HEK293 (cell line): ENCODE measurements around the gene DNAI7.
A peak's percentile ranks its signal among the peaks of the same experiment; 100 is the strongest.

Experiments
- CTCF ChIA-PET: fragments of 350-600 bp; formaldehyde crosslinking; extraction: SDS; loops from one replicate; lab custom pipeline; 2021; ENCODE audit warnings: antibody characterized with exemption; lab: Yijun Ruan, JAX
- POLR2A ChIA-PET: fragments of 300-600 bp; formaldehyde crosslinking; extraction: SDS; loops from one replicate; lab custom pipeline; 2020; ENCODE audit warnings: antibody characterized with exemption, inconsistent platforms; lab: Yijun Ruan, JAX
- H3K27ac ChIP-seq: fragments of 200-500 bp; sonication (Bioruptor generic); 2 replicates; pipeline ENCODE4 v1.5.1; 2014; ENCODE audit warnings: low read depth, low read length, control low read depth, inconsistent platforms; ENCODE audit errors: extremely low read depth
- H3K36me3 ChIP-seq, 2 experiments: fragments of 200-500 bp in 1 of 2; sonication (Bioruptor generic) in 1 of 2; 1 replicate in 1 of 2; 2 replicates in 1 of 2; pipeline ENCODE4 v1.5.1; 2014 to 2017; ENCODE audit warnings: inconsistent platforms in 2 of 2, low read length in 2 of 2; ENCODE audit not compliant: control insufficient read depth in 2 of 2, insufficient read depth in 1 of 2
- H3K4me1 ChIP-seq: fragments of 200-500 bp; sonication (Bioruptor generic); 2 replicates; pipeline ENCODE4 v1.5.1; 2014; ENCODE audit warnings: mild to moderate bottlenecking, low read length, inconsistent platforms; ENCODE audit not compliant: control insufficient read depth, insufficient read depth
- H3K4me3 ChIP-seq: 2 replicates; pipeline ENCODE4 v1.5.1; 2011; ENCODE audit warnings: low read depth, mild to moderate bottlenecking, control low read depth, low read length, moderate library complexity
- H3K9me3 ChIP-seq: fragments of 200-500 bp; sonication (Bioruptor generic); 2 replicates; pipeline ENCODE4 v1.5.1; 2014; ENCODE audit warnings: low read depth, low read length, inconsistent platforms; ENCODE audit not compliant: control insufficient read depth, insufficient read depth
- HOXC10 ChIP-seq: sonication (generic); formaldehyde crosslinking; IDR thresholded peaks from 2 replicates; pipeline ENCODE4 v1.8.1; 2023; ENCODE audit warnings: mild to moderate bottlenecking, missing genetic modification reagents
- PRDM1 ChIP-seq: fragments of 450-650 bp; formaldehyde crosslinking; IDR thresholded peaks from 2 replicates; pipeline ENCODE4; 2016; ENCODE audit warnings: missing biosample characterization, missing genetic modification characterization
- YY1 ChIP-seq: fragments of 450-650 bp; formaldehyde crosslinking; IDR thresholded peaks from 2 replicates; pipeline ENCODE4 v1.5.1; 2018; ENCODE audit warnings: missing biosample characterization, missing genetic modification characterization
- ZBTB1 ChIP-seq: fragments of 450-650 bp; formaldehyde crosslinking; IDR thresholded peaks from 2 replicates; pipeline ENCODE4 v1.5.1; 2016; ENCODE audit warnings: missing biosample characterization, missing genetic modification characterization
- ZNF157 ChIP-seq: fragments of 450-650 bp; formaldehyde crosslinking; IDR thresholded peaks from 2 replicates; pipeline ENCODE4 v1.5.1; 2016; ENCODE audit warnings: missing biosample characterization, missing genetic modification characterization
- ZNF366 ChIP-seq: fragments of 450-650 bp; formaldehyde crosslinking; conservative IDR thresholded peaks from 2 replicates; pipeline ENCODE4 v1.5.1; 2016; ENCODE audit warnings: missing biosample characterization, missing genetic modification characterization
- ZNF404 ChIP-seq: fragments of 450-650 bp; formaldehyde crosslinking; IDR thresholded peaks from 2 replicates; pipeline ENCODE4 v1.5.1; 2017; ENCODE audit warnings: missing biosample characterization, missing genetic modification characterization
- ZNF521 ChIP-seq: fragments of 450-650 bp; formaldehyde crosslinking; IDR thresholded peaks from 2 replicates; pipeline ENCODE4 v1.5.1; 2017; ENCODE audit warnings: missing biosample characterization, mild to moderate bottlenecking, missing genetic modification characterization
- ZNF596 ChIP-seq: fragments of 450-650 bp; IDR thresholded peaks from 2 replicates; pipeline ENCODE4 v1.5.0; 2018; ENCODE audit warnings: missing biosample characterization, mild to moderate bottlenecking, missing genetic modification characterization, moderate library complexity
- TF ChIP-seq, protein P1 (sequence below): fragments of 450-650 bp; formaldehyde crosslinking; IDR thresholded peaks from 2 replicates; pipeline ENCODE4 v1.5.1; 2016; ENCODE audit warnings: missing biosample characterization, missing genetic modification characterization, borderline replicate concordance
- TF ChIP-seq, protein P2 (sequence below): fragments of 450-650 bp; formaldehyde crosslinking; IDR thresholded peaks from 2 replicates; pipeline ENCODE4 v1.5.1; 2016; ENCODE audit warnings: missing biosample characterization, missing genetic modification characterization
- TF ChIP-seq, protein P3 (sequence below): sonication (generic); formaldehyde crosslinking; IDR thresholded peaks from 2 replicates; pipeline ENCODE4 v1.8.1; 2022; ENCODE audit warnings: mild to moderate bottlenecking, moderate library complexity, missing genetic modification reagents

Gene DNAI7

DNA sequence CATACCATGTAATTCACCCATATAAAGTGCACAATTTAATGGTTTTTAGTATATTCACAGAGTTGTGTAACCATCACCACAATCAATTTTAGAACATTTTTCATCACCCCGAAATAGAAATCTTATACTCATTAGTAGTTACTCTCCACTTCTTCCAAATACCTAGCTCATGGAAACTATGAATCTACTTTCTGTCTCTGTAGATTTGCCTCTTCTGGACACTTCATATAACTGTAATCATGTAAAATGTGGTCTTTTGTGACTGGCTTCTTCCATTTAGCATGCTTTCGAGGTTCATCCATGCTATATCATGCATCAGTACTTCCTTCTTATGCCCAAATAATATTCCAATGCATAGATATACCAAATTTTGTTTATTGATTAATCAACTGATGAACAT is 10.8 kb downstream of the DNAI7 start (continued):
- TF ChIP-seq, protein P1, sequence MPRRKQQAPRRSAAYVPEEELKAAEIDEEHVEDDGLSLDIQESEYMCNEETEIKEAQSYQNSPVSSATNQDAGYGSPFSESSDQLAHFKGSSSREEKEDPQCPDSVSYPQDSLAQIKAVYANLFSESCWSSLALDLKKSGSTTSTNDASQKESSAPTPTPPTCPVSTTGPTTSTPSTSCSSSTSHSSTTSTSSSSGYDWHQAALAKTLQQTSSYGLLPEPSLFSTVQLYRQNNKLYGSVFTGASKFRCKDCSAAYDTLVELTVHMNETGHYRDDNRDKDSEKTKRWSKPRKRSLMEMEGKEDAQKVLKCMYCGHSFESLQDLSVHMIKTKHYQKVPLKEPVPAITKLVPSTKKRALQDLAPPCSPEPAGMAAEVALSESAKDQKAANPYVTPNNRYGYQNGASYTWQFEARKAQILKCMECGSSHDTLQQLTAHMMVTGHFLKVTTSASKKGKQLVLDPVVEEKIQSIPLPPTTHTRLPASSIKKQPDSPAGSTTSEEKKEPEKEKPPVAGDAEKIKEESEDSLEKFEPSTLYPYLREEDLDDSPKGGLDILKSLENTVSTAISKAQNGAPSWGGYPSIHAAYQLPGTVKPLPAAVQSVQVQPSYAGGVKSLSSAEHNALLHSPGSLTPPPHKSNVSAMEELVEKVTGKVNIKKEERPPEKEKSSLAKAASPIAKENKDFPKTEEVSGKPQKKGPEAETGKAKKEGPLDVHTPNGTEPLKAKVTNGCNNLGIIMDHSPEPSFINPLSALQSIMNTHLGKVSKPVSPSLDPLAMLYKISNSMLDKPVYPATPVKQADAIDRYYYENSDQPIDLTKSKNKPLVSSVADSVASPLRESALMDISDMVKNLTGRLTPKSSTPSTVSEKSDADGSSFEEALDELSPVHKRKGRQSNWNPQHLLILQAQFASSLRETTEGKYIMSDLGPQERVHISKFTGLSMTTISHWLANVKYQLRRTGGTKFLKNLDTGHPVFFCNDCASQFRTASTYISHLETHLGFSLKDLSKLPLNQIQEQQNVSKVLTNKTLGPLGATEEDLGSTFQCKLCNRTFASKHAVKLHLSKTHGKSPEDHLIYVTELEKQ (tag by site-specific recombination), result no peak

DNA sequence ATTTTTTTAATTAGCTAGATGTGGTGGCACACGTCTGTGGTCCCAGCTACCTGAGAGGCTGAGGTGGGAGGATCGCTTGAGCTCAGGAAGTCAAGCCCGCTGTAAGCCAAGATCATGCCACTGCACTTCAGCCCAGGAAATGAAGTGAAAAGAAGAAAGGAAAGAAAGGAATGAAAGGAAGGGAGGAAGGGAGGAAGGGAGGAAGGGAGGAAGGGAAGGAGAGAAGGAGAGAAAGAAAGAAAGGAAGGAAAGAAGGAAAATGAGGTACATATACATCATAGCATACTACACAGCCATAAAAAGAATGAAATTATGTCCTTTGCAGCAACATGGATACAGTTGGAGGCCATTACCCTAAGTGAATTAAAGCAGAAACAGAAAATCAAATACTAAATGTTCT is 12.2 kb downstream of the DNAI7 start:
- Histone ChIP-seq H3K36me3 (no peaks in the 10 kb centered on the region), H3K27ac (no peak overlapping the region), H3K4me1 (no peaks in the 10 kb centered on the region), H3K4me3 (no peak overlapping the region), H3K9me3 (no peaks in the 10 kb centered on the region)
- TF ChIP-seq PRDM1 (tag by site-specific recombination) (peak; percentile 52; the same call in 1 of the 2 replicates), ZNF366 (tag by site-specific recombination) (peak; percentile 87)
- TF ChIP-seq, protein P2, sequence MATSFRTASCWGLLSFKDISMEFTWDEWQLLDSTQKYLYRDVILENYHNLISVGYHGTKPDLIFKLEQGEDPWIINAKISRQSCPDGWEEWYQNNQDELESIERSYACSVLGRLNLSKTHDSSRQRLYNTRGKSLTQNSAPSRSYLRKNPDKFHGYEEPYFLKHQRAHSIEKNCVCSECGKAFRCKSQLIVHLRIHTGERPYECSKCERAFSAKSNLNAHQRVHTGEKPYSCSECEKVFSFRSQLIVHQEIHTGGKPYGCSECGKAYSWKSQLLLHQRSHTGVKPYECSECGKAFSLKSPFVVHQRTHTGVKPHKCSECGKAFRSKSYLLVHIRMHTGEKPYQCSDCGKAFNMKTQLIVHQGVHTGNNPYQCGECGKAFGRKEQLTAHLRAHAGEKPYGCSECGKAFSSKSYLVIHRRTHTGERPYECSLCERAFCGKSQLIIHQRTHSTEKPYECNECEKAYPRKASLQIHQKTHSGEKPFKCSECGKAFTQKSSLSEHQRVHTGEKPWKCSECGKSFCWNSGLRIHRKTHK (tag by site-specific recombination), result no peak
- ChIA-PET POLR2A (no interaction called here), CTCF (interaction anchor here (0.6 kb wide), 2 partner anchors 68 to 124 kb away, joined by 3 read pairs; partner anchors contain the start of gene KRAS)

DNA sequence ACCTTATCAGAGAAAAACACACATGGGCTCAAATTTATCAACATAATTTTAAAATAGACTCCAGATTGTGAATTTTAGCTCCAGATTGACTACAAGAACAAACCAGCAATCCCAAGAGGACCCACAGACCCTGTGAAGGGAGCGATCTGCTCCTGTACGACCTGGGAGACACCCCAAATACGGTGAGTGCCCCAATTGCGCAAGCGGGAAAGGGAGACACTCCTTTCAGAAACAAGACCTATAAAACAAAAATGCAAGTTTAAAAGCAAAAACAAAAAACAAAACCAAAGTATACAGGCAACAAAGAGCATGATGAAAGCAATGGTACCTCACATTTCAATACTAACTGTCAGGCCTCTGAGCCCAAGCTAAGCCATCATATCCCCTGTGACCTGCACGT is 32.1 kb downstream of the DNAI7 start:
- POLR2A ChIA-PET, result no interaction called here
- no peak overlapping the region for H3K4me3 ChIP-seq
- H3K9me3 ChIP-seq, result no peaks in the 10 kb centered on the region
- no peaks in the 10 kb centered on the region for H3K36me3 ChIP-seq
- CTCF ChIA-PET, result no interaction called here
- no peak overlapping the region for H3K27ac ChIP-seq
- TF ChIP-seq ZNF404 (tag by site-specific recombination), result no peak
- TF ChIP-seq ZNF596 (tag by site-specific recombination), result no peak
- TF ChIP-seq ZNF521 (tag by site-specific recombination), result no peak
- TF ChIP-seq, protein P3, sequence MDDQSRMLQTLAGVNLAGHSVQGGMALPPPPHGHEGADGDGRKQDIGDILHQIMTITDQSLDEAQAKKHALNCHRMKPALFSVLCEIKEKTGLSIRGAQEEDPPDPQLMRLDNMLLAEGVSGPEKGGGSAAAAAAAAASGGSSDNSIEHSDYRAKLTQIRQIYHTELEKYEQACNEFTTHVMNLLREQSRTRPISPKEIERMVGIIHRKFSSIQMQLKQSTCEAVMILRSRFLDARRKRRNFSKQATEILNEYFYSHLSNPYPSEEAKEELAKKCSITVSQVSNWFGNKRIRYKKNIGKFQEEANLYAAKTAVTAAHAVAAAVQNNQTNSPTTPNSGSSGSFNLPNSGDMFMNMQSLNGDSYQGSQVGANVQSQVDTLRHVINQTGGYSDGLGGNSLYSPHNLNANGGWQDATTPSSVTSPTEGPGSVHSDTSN, result no peak
- TF ChIP-seq ZNF157, result no peak
- TF ChIP-seq ZBTB1 (tag by site-specific recombination), result no peak
- no peaks in the 10 kb centered on the region for H3K4me1 ChIP-seq

DNA sequence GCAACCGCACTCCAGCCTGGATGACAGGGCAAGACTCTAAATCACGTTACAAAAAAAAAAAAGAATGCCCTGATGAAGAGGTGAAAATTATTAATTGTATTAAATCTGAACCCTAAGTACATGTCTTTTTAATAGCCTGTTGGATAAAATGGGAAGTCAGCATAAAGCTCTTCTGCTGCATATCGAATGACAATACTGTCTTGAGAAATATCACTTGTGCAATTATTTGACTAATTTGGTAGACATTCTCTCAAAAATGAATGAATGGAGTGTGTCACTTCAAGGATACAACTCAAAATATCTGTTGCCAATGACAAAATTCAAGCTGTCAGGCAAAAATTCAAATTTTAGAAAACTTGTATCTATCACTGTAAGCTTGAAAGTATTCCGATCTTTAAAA is 38.9 kb downstream of the DNAI7 start:
- Histone ChIP-seq H3K9me3 (no peaks in the 10 kb centered on the region), H3K4me1 (no peaks in the 10 kb centered on the region), H3K27ac (no peak overlapping the region), H3K4me3 (no peak overlapping the region), H3K36me3 (no peaks in the 10 kb centered on the region)
- POLR2A ChIA-PET, result no interaction called here
- CTCF ChIA-PET, result interaction anchor here (0.6 to 2.5 kb wide), 8 partner anchors 9 to 962 kb away, joined by 3 to 11 read pairs (median 4); no protein-coding TSS in a partner anchor
- no peak for TF ChIP-seq YY1 (tag by site-specific recombination)
- no peak for TF ChIP-seq HOXC10
